ENCODE data around the gene MAPKAPK2. TPM values are rescaled to one million over a fixed set of nuclear protein-coding genes. Genes with fewer than 3 reads are reported as not detected.

Gene MAPKAPK2
- total RNA-seq, 1 donor from 2014 or later = 24.7 TPM

DNA sequence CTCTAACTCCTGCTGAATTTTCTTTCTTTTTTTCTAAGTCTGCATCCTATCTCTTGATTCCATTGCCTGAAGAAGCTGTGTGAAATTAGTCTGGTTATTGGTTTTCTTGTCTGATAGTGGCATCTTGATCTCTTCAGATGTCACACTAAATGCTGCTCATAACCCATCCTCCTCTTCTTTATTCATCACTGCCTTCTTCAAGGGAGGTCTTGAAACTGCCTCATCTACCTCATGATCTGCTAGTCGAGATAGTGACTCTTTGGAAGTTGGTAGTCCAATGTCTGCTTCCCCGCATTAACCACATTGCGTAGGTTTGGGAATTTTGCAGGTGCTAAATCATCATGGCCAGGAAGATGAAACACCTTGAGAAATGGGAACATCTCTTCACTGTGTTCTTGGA, 33.7 kb upstream of the MAPKAPK2 start:
- TF ChIP-seq EZH2 (IDR thresholded peaks at IDR 0.05) = no peak
- no peak for TF ChIP-seq CTCF (IDR thresholded peaks at IDR 0.05)
- no peak for TF ChIP-seq EZH2phosphoT487 (IDR thresholded peaks at IDR 0.05)
- no peak overlapping the region for H3K4me2 ChIP-seq

GRCh38 chr1:206651958-206652890, 32.5 kb upstream of the MAPKAPK2 start:
- Mint-ChIP-seq H3K9me3 (no peaks in the 10 kb centered on the region), H3K27ac (no peak overlapping the region)
- no peaks in the 10 kb centered on the region for H3K79me2 ChIP-seq (ENCODE audit: low read depth)

More for the DNA sequence above, 33.7 kb upstream of the MAPKAPK2 start:
- H3K27me3 ChIP-seq = no peaks in the 10 kb centered on the region
- Mint-ChIP-seq H3K36me3 (peaks cover 26% of the 10 kb centered on the region), H3K9me3 (no peaks in the 10 kb centered on the region), H3K4me3 (no peak overlapping the region), H3K27me3 (ENCODE audit: insufficient read depth, low read depth) (no peaks in the 10 kb centered on the region), H3K27ac (no peak overlapping the region), H3K4me1 (no peaks in the 10 kb centered on the region)
- H3K9me3 ChIP-seq (ENCODE audit: low read depth) = no peaks in the 10 kb centered on the region
- H3F3A ChIP-seq (ENCODE audit: low read depth) = peaks cover 5% of the 10 kb centered on the region
- H3K4me3 ChIP-seq = no peak overlapping the region
- H4K20me1 ChIP-seq (ENCODE audit: low read depth) = no peaks in the 10 kb centered on the region
- peaks cover 7% of the 10 kb centered on the region for H3K4me1 ChIP-seq
- H2AFZ ChIP-seq (replicated peaks) = no peak overlapping the region
- no peak for DNase-seq (ENCODE audit: low spot score)
- H3K79me2 ChIP-seq (ENCODE audit: low read depth) = no peaks in the 10 kb centered on the region
- no peak overlapping the region for H3K27ac ChIP-seq
- no peaks in the 10 kb centered on the region for H3K36me3 ChIP-seq
- H3K9ac ChIP-seq = no peak overlapping the region

GRCh38 chr1:206653715-206654459, 30.8 kb upstream of the MAPKAPK2 start:
- Histone ChIP-seq H3K9ac (no peak overlapping the region), H3K27ac (no peak overlapping the region), H3K36me3 (no peaks in the 10 kb centered on the region), H3K4me2 (no peak overlapping the region), H4K20me1 (ENCODE audit: low read depth) (no peaks in the 10 kb centered on the region), H3K9me3 (ENCODE audit: low read depth) (no peaks in the 10 kb centered on the region), H3K4me1 (peaks cover 18% of the 10 kb centered on the region), H3F3A (ENCODE audit: low read depth) (peaks cover 5% of the 10 kb centered on the region), H3K4me3 (no peak overlapping the region), H3K27me3 (peaks cover 16% of the 10 kb centered on the region), H3K79me2 (ENCODE audit: low read depth) (no peaks in the 10 kb centered on the region), H2AFZ (replicated peaks) (no peak overlapping the region)
- Mint-ChIP-seq H3K4me1 (peaks cover 6% of the 10 kb centered on the region), H3K4me3 (no peak overlapping the region), H3K27me3 (ENCODE audit: insufficient read depth, low read depth) (no peaks in the 10 kb centered on the region), H3K36me3 (peaks cover 16% of the 10 kb centered on the region), H3K27ac (no peak overlapping the region), H3K9me3 (no peaks in the 10 kb centered on the region)
- TF ChIP-seq CTCF (IDR thresholded peaks at IDR 0.05) (no peak), EZH2phosphoT487 (IDR thresholded peaks at IDR 0.05) (no peak), EZH2 (IDR thresholded peaks at IDR 0.05) (no peak)
- DNase-seq (ENCODE audit: low spot score) = no peak

More at GRCh38 chr1:206651958-206652890, 32.5 kb upstream of the MAPKAPK2 start:
- Histone ChIP-seq H3K4me1 (peaks cover 7% of the 10 kb centered on the region), H2AFZ (replicated peaks) (no peak overlapping the region), H3K9ac (no peak overlapping the region), H3F3A (ENCODE audit: low read depth) (peaks cover 5% of the 10 kb centered on the region), H4K20me1 (ENCODE audit: low read depth) (no peaks in the 10 kb centered on the region), H3K27me3 (peaks cover 6% of the 10 kb centered on the region), H3K27ac (no peak overlapping the region), H3K9me3 (ENCODE audit: low read depth) (no peaks in the 10 kb centered on the region), H3K4me3 (no peak overlapping the region), H3K4me2 (no peak overlapping the region), H3K36me3 (no peaks in the 10 kb centered on the region)
- H3K27me3 Mint-ChIP-seq (ENCODE audit: insufficient read depth, low read depth) = no peaks in the 10 kb centered on the region
- H3K36me3 Mint-ChIP-seq = peaks cover 24% of the 10 kb centered on the region
- DNase-seq (ENCODE audit: low spot score) = no peak
- no peak overlapping the region for H3K4me3 Mint-ChIP-seq
- TF ChIP-seq EZH2phosphoT487 (IDR thresholded peaks at IDR 0.05) (no peak), CTCF (IDR thresholded peaks at IDR 0.05) (no peak), EZH2 (IDR thresholded peaks at IDR 0.05) (no peak)
- H3K4me1 Mint-ChIP-seq = no peaks in the 10 kb centered on the region
